CD4-positive, alpha-beta T cell (primary cell): ENCODE results near the gene AHNAK. TPM values are rescaled to one million over a fixed set of nuclear protein-coding genes. Genes with fewer than 3 reads are reported as not detected.

Experiments
- ATAC-seq: fragments of 200-7000 bp; cut with Tn5 transposase; one replicate; pipeline ENCODE4 v1.10.0; 2022; ENCODE audit warnings: mild to moderate bottlenecking; ENCODE audit not compliant: poor library complexity
- CTCF ChIA-PET: fragments of 350-600 bp; sonication (Branson Sonifier 250); formaldehyde crosslinking; loops from one replicate; lab custom pipeline; 2021; ENCODE audit warnings: antibody characterized with exemption, inconsistent platforms; lab: Charles Lee
- POLR2A ChIA-PET: fragments of 350-600 bp; sonication (Branson Sonifier 250); formaldehyde crosslinking; loops from one replicate; lab custom pipeline; 2021; ENCODE audit warnings: antibody characterized with exemption, inconsistent platforms; lab: Charles Lee
- DNase-seq, 14 experiments: peaks; one replicate each; pipeline ENCODE4 v3.0.0-alpha.2; 2013 to 2020; ENCODE audit warnings: mixed read lengths in 2 of 14
- H3K27ac ChIP-seq, 2 donors: one replicate each; pipeline versions ENCODE4 v1.5.1 to v1.7.0; 2013; ENCODE audit warnings: low read length in 2 of 2, low read depth in 1 of 2, mild to moderate bottlenecking in 1 of 2
- H3K27me3 ChIP-seq, 2 experiments: 1 replicate in 1 of 2; 2 replicates in 1 of 2; pipeline versions ENCODE4 v1.6.1 to v1.7.0; 2013; ENCODE audit warnings: low read length in 2 of 2, control low read depth in 1 of 2, mild to moderate bottlenecking in 1 of 2, moderate library complexity in 1 of 2; ENCODE audit not compliant: insufficient read depth in 2 of 2, control insufficient read depth in 1 of 2
- H3K36me3 ChIP-seq: one replicate; pipeline ENCODE4 v1.6.1; 2013; ENCODE audit warnings: low read length, control low read depth; ENCODE audit not compliant: insufficient read depth
- H3K4me1 ChIP-seq: one replicate; pipeline ENCODE4 v1.6.1; 2013; ENCODE audit warnings: low read length, control low read depth; ENCODE audit not compliant: insufficient read depth
- H3K4me3 ChIP-seq: one replicate; pipeline ENCODE4 v1.5.1; 2013; ENCODE audit warnings: mild to moderate bottlenecking, low read length, moderate library complexity
- H3K9me3 ChIP-seq, 2 experiments: 1 replicate in 1 of 2; 2 replicates in 1 of 2; pipeline versions ENCODE4 v1.6.1 to v1.7.0; 2013; ENCODE audit warnings: low read length in 2 of 2, mild to moderate bottlenecking in 2 of 2, control low read depth in 1 of 2, moderate library complexity in 1 of 2; ENCODE audit not compliant: control insufficient read depth in 1 of 2, insufficient read depth in 1 of 2
- H3K27ac Mint-ChIP-seq: one replicate; pipeline ENCODE4 v1.8.0; 2020; ENCODE audit warnings: mixed read lengths
- H3K27me3 Mint-ChIP-seq: one replicate; pipeline ENCODE4 v1.8.0; 2021; ENCODE audit warnings: mixed read lengths
- H3K36me3 Mint-ChIP-seq: one replicate; pipeline ENCODE4 v1.8.0; 2021; ENCODE audit warnings: low read depth, mixed read lengths
- H3K4me1 Mint-ChIP-seq: one replicate; pipeline ENCODE4 v1.8.0; 2021; ENCODE audit warnings: low read depth, mixed read lengths
- H3K4me3 Mint-ChIP-seq: one replicate; pipeline ENCODE4 v1.8.0; 2020; ENCODE audit warnings: mild to moderate bottlenecking, mixed read lengths
- H3K9me3 Mint-ChIP-seq: one replicate; pipeline ENCODE4 v1.8.0; 2020; ENCODE audit warnings: mixed read lengths
- CTCF ChIP-seq: fragments of 200-600 bp; IDR thresholded peaks from one replicate; pipeline ENCODE4 v1.8.0; 2022; ENCODE audit warnings: antibody characterized with exemption, mild to moderate bottlenecking
- intact Hi-C, 2 experiments: fragments of 100-400 bp; cut with DNase I in 1 of 2; cut with micrococcal nuclease in 1 of 2; formaldehyde crosslinking; loops; one replicate each; pipeline versions ENCODE4 v1.15.1 to v1.9.0; 2023 to 2025; cut with DNase I, micrococcal nuclease
- total RNA-seq, 174 experiments: library from RNA in 2 of 174; stranded (reverse) in 2 of 174; gene quantifications; one replicate each; pipeline ENCODE4 v1.2.3 and lab custom pipeline; 2021 to 2026

AHNAK gene
- total RNA-seq, 2 experiments from 2014 or later = 320 to 332 TPM

DNA sequence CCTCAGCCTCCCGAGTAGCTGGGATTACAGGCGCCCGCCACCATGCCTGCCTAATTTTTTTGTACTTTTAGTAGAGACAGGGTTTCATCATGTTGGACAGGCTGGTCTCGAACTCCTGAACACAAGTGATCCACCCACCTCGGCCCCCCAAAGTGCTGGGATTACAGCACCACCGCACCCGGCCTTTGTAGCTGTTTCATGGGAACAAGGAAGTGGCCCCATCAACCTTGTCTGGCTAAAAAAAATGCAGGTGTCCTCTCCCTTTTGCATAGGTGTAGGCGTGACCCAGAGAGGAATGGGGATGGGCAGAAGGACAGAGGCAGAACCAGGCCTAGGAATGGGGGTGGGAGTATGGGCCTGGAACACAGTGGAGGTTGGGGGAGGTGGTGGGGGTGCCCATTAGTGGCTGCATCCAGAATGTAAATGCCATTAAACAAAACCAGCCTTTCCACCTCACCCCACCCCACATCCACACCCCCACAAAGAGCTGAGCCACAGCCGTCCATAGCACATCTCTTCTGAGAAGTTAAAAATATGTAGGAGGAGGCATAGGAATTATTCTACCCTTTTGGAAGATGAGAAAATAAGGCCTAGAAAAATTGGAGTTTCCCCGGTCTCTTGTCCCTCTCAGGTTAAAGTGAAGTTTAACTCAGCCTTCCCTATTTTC lies 150.6 kb downstream of the AHNAK start:
- Histone ChIP-seq H3K27ac (no peak overlapping the region), H3K9me3 (no peaks in the 10 kb centered on the region), H3K4me1 (peaks cover 20% of the 10 kb centered on the region), H3K36me3 (no peaks in the 10 kb centered on the region), H3K4me3 (no peak overlapping the region), H3K27me3 (no peaks in the 10 kb centered on the region)
- TF ChIP-seq CTCF = no peak
- H3K9me3 Mint-ChIP-seq = no peaks in the 10 kb centered on the region
- POLR2A ChIA-PET = interaction anchor here (0.6 kb wide), 1 partner anchor 167 kb away, joined by 8 read pairs; no protein-coding TSS in a partner anchor
- ATAC-seq (no peak), DNase-seq (no peak)
- H3K36me3 Mint-ChIP-seq = no peaks in the 10 kb centered on the region
- no peaks in the 10 kb centered on the region for H3K27me3 Mint-ChIP-seq
- CTCF ChIA-PET = interaction anchor here (1.0 to 2.1 kb wide), 2 partner anchors 29 to 299 kb away, joined by 4 to 16 read pairs; no protein-coding TSS in a partner anchor
- no peak overlapping the region for H3K4me3 Mint-ChIP-seq
- peaks cover 18% of the 10 kb centered on the region for H3K4me1 Mint-ChIP-seq
- intact Hi-C loops = loop anchor here in 1 of 2 experiments (2.0 to 10.0 kb wide), 3 partner anchors 299 to 489 kb away; partner anchors contain the start of gene SLC3A2
- H3K27ac Mint-ChIP-seq = no peak overlapping the region

GRCh38 chr11:62394825-62395538 lies 151.6 kb downstream of the AHNAK start:
- H3K27me3 Mint-ChIP-seq = no peaks in the 10 kb centered on the region

More at GRCh38 chr11:62394825-62395538, 151.6 kb downstream of the AHNAK start:
- ATAC-seq (peak; percentile 78), DNase-seq (peak in 8 of 14 experiments; percentile 13 to 84 (median 53))
- no peaks in the 10 kb centered on the region for H3K36me3 ChIP-seq
- POLR2A ChIA-PET = interaction anchor here (0.6 to 0.9 kb wide), 3 partner anchors 9 to 196 kb away, joined by 3 to 8 read pairs (median 3); partner anchors contain the start of gene TUT1
- TF ChIP-seq CTCF = peak; percentile 81
- H3K9me3 ChIP-seq = no peaks in the 10 kb centered on the region
- H3K27ac ChIP-seq = no peak overlapping the region
- no peak overlapping the region for H3K4me3 ChIP-seq
- no peaks in the 10 kb centered on the region for H3K9me3 Mint-ChIP-seq
- no peak overlapping the region for H3K27ac Mint-ChIP-seq
- H3K4me1 ChIP-seq = peaks cover 10% of the 10 kb centered on the region
- no peaks in the 10 kb centered on the region for H3K27me3 ChIP-seq
- intact Hi-C loops = loop anchor here (1.0 to 10.0 kb wide), 5 partner anchors 15 to 490 kb away; partner anchors contain the start of gene SLC3A2 (in 1 of the 2)
- CTCF ChIA-PET = interaction anchor here (1.0 to 2.1 kb wide), 6 partner anchors 9 to 300 kb away, joined by 4 to 16 read pairs (median 4); no protein-coding TSS in a partner anchor
- H3K36me3 Mint-ChIP-seq = no peaks in the 10 kb centered on the region
- H3K4me1 Mint-ChIP-seq = peaks cover 18% of the 10 kb centered on the region
- no peak overlapping the region for H3K4me3 Mint-ChIP-seq
